Right kidney (tissue), 1 donor: ENCODE results near the gene ACBD7.

ENCODE experiments used
- DNase-seq: peaks from one replicate; pipeline ENCODE4 v3.0.0-alpha.2; 2016

The ACBD7 gene

GRCh38 chr10:15092855-15093408, 4.4 kb upstream of the ACBD7 start:
- DNase-seq: no peak

- DNase-seq: no peak
These were observed 2.8 kb upstream of the ACBD7 start for GRCh38 chr10:15091418-15091817.

- peak; percentile 36 for DNase-seq
These were observed 4.1 kb downstream of the ACBD7 start for GRCh38 chr10:15084502-15084922.

GRCh38 chr10:15083674-15084501, 4.7 kb downstream of the ACBD7 start:
- no peak for DNase-seq

- DNase-seq: no peak
These were observed 13.2 kb downstream of the ACBD7 start for GRCh38 chr10:15075421-15075820.

GRCh38 chr10:15072358-15072757, 16.2 kb downstream of the ACBD7 start:
- DNase-seq: no peak

GRCh38 chr10:15069230-15069629, 19.3 kb downstream of the ACBD7 start:
- no peak for DNase-seq

GRCh38 chr10:15068802-15069201, 19.8 kb downstream of the ACBD7 start:
- no peak for DNase-seq

- DNase-seq: no peak
These were observed 21.4 kb downstream of the ACBD7 start for GRCh38 chr10:15067154-15067553.

GRCh38 chr10:15060638-15061037, 27.9 kb downstream of the ACBD7 start:
- DNase-seq: no peak

- DNase-seq: no peak
These were observed 28.7 kb downstream of the ACBD7 start for GRCh38 chr10:15059914-15060313.

GRCh38 chr10:15058689-15059088, 29.9 kb downstream of the ACBD7 start:
- DNase-seq: no peak

- no peak for DNase-seq
These were observed 35.5 kb downstream of the ACBD7 start for GRCh38 chr10:15053061-15053460.

- no peak for DNase-seq
These were observed 36.5 kb downstream of the ACBD7 start for GRCh38 chr10:15052121-15052520.

GRCh38 chr10:15049533-15049932, 39.0 kb downstream of the ACBD7 start:
- DNase-seq: no peak

GRCh38 chr10:15046626-15047025, 42.0 kb downstream of the ACBD7 start:
- DNase-seq: no peak

- no peak for DNase-seq
These were observed 43.2 kb downstream of the ACBD7 start for GRCh38 chr10:15045380-15045779.

- no peak for DNase-seq
These were observed 44.9 kb downstream of the ACBD7 start, which contains the start of gene OLAH for GRCh38 chr10:15043674-15044073. Gene OLAH (plus strand): TSS chr10:15043943. CDS start chr10:15047289, 3,346 bp downstream.

GRCh38 chr10:15038416-15038815, 50.2 kb downstream of the ACBD7 start:
- no peak for DNase-seq

GRCh38 chr10:15037691-15038090, 50.9 kb downstream of the ACBD7 start:
- DNase-seq: no peak

- no peak for DNase-seq
These were observed 52.9 kb downstream of the ACBD7 start for GRCh38 chr10:15035385-15036301.

GRCh38 chr10:15027741-15028140, 60.8 kb downstream of the ACBD7 start:
- DNase-seq: no peak
